GM18526 (cell line): ENCODE data around the gene STIM1.

ENCODE experiments used
- POLR2A ChIP-seq: IDR thresholded peaks from 3 replicates; pipeline ENCODE4 v1.6.1; 2011; ENCODE audit not compliant: insufficient read length; ENCODE audit errors: extremely low read depth

STIM1 gene

GRCh38 chr11:3956748-3957147 lies 101.3 kb downstream of the STIM1 start:
- TF ChIP-seq POLR2A: no peak

GRCh38 chr11:3957437-3957836 lies 102.0 kb downstream of the STIM1 start:
- no peak for TF ChIP-seq POLR2A

- TF ChIP-seq POLR2A: no peak
Measured at GRCh38 chr11:3958281-3958680, 102.8 kb downstream of the STIM1 start.

- no peak for TF ChIP-seq POLR2A
Measured at GRCh38 chr11:3959015-3959902, 103.8 kb downstream of the STIM1 start.

GRCh38 chr11:3959903-3960265 lies 104.4 kb downstream of the STIM1 start:
- TF ChIP-seq POLR2A: no peak

GRCh38 chr11:3962406-3962840 lies 107.0 kb downstream of the STIM1 start:
- TF ChIP-seq POLR2A: no peak

- TF ChIP-seq POLR2A: no peak
Measured at GRCh38 chr11:3964056-3964455, 108.6 kb downstream of the STIM1 start.

GRCh38 chr11:3964935-3965604 lies 109.6 kb downstream of the STIM1 start:
- no peak for TF ChIP-seq POLR2A

- no peak for TF ChIP-seq POLR2A
Measured at GRCh38 chr11:3967695-3968094, 112.2 kb downstream of the STIM1 start.

GRCh38 chr11:3969200-3969599 lies 113.7 kb downstream of the STIM1 start:
- no peak for TF ChIP-seq POLR2A

GRCh38 chr11:3969613-3970012 lies 114.1 kb downstream of the STIM1 start:
- TF ChIP-seq POLR2A: no peak

- TF ChIP-seq POLR2A: no peak
Measured at GRCh38 chr11:3970108-3970507, 114.6 kb downstream of the STIM1 start.

GRCh38 chr11:3971756-3972404 lies 116.4 kb downstream of the STIM1 start:
- no peak for TF ChIP-seq POLR2A

- TF ChIP-seq POLR2A: no peak
Measured at GRCh38 chr11:3972431-3972830, 117.0 kb downstream of the STIM1 start.

GRCh38 chr11:3977078-3977477 lies 121.6 kb downstream of the STIM1 start:
- TF ChIP-seq POLR2A: no peak

- no peak for TF ChIP-seq POLR2A
Measured at GRCh38 chr11:3981084-3981633, 125.7 kb downstream of the STIM1 start.
